Neuronal stem cell (in vitro differentiated cells): ENCODE results near the gene INKA2.

Source experiments
- DNase-seq: peaks from one replicate; pipeline ENCODE4 v3.0.0-alpha.2; 2013; ENCODE audit warnings: low spot score
- H2AFZ ChIP-seq: one replicate; pipeline ENCODE4 v1.6.1; 2013; ENCODE audit warnings: mild to moderate bottlenecking, low read length, inconsistent platforms
- H2AK5ac ChIP-seq: 2 replicates; pipeline ENCODE4 v1.6.1; 2013; ENCODE audit warnings: low read depth, mild to moderate bottlenecking, inconsistent platforms, low read length, moderate library complexity, mixed read lengths
- H2BK120ac ChIP-seq: 2 replicates; pipeline ENCODE4 v1.6.1; 2013; ENCODE audit warnings: low read depth, mild to moderate bottlenecking, inconsistent platforms, low read length, moderate library complexity, mixed read lengths
- H2BK12ac ChIP-seq: one replicate; pipeline ENCODE4 v1.6.1; 2013; ENCODE audit warnings: low read length, inconsistent platforms
- H2BK15ac ChIP-seq: 2 replicates; pipeline ENCODE4 v1.6.1; 2013; ENCODE audit warnings: mild to moderate bottlenecking, low read length, inconsistent platforms, mixed read lengths
- H2BK5ac ChIP-seq: one replicate; pipeline ENCODE4 v1.6.1; 2013; ENCODE audit warnings: inconsistent platforms, mild to moderate bottlenecking, low read length, moderate library complexity
- H3K14ac ChIP-seq: one replicate; pipeline ENCODE4 v1.6.1; 2013; ENCODE audit warnings: low read length, inconsistent platforms
- H3K18ac ChIP-seq: 2 replicates; pipeline ENCODE4 v1.6.1; 2013; ENCODE audit warnings: low read length, inconsistent platforms
- H3K23ac ChIP-seq: 2 replicates; pipeline ENCODE4 v1.6.1; 2013; ENCODE audit warnings: low read depth, mild to moderate bottlenecking, mixed read lengths, low read length, inconsistent platforms; ENCODE audit not compliant: poor library complexity
- H3K27ac ChIP-seq: replicated peaks from 3 replicates; pipeline ENCODE4 v1.5.1; 2013; ENCODE audit warnings: low read length, inconsistent platforms
- H3K27me3 ChIP-seq, 3 experiments: 2 replicates each; pipeline ENCODE4 v1.6.1; 2013; ENCODE audit warnings: low read length in 3 of 3, mild to moderate bottlenecking in 2 of 3, inconsistent platforms in 1 of 3, low read depth in 1 of 3, mixed read lengths in 1 of 3, moderate library complexity in 1 of 3; ENCODE audit not compliant: control insufficient read depth in 3 of 3, insufficient read depth in 3 of 3
- H3K36me3 ChIP-seq, 2 donors: replicated peaks in 1 of 2; 2 replicates each; pipeline ENCODE4 v1.6.1; 2013; ENCODE audit warnings: low read length in 2 of 2; ENCODE audit not compliant: control insufficient read depth in 2 of 2, insufficient read depth in 2 of 2
- H3K4ac ChIP-seq: 2 replicates; pipeline ENCODE4 v1.6.1; 2013; ENCODE audit warnings: inconsistent platforms, mild to moderate bottlenecking, low read length, moderate library complexity
- H3K4me1 ChIP-seq, 2 donors: 1 replicate in 1 of 2; 2 replicates in 1 of 2; pipeline ENCODE4 v1.6.1; 2013; ENCODE audit warnings: low read length in 2 of 2, low read depth in 1 of 2; ENCODE audit not compliant: control insufficient read depth in 2 of 2, insufficient read depth in 1 of 2
- H3K4me2 ChIP-seq: one replicate; pipeline ENCODE4 v1.6.1; 2013; ENCODE audit warnings: mild to moderate bottlenecking, low read length, inconsistent platforms; ENCODE audit not compliant: insufficient read depth, poor library complexity, severe bottlenecking
- H3K4me3 ChIP-seq, 2 donors: 2 replicates each; pipeline ENCODE4 v1.5.1; 2013; ENCODE audit warnings: low read length in 2 of 2, mild to moderate bottlenecking in 2 of 2, inconsistent platforms in 1 of 2, moderate library complexity in 1 of 2
- H3K79me1 ChIP-seq: one replicate; pipeline ENCODE4 v1.6.1; 2013; ENCODE audit warnings: low read depth, mild to moderate bottlenecking, inconsistent platforms, low read length, moderate library complexity
- H3K9ac ChIP-seq: one replicate; pipeline ENCODE4 v1.6.1; 2013; ENCODE audit warnings: mild to moderate bottlenecking, low read depth, low read length, inconsistent platforms; ENCODE audit not compliant: poor library complexity
- H3K9me3 ChIP-seq, 2 donors: replicated peaks in 1 of 2; 2 replicates each; pipeline versions ENCODE3 to v1.6.1; 2013; ENCODE audit warnings: low read length in 2 of 2, mild to moderate bottlenecking in 2 of 2, inconsistent platforms in 1 of 2, low read depth in 1 of 2, mixed read lengths in 1 of 2, moderate library complexity in 1 of 2; ENCODE audit not compliant: control insufficient read depth in 2 of 2, insufficient read depth in 1 of 2
- H4K8ac ChIP-seq: one replicate; pipeline ENCODE4 v1.6.1; 2013; ENCODE audit warnings: low read depth, mild to moderate bottlenecking, inconsistent platforms, low read length, moderate library complexity
- H4K91ac ChIP-seq: one replicate; pipeline ENCODE4 v1.6.1; 2013; ENCODE audit warnings: low read length, low read depth, mild to moderate bottlenecking, inconsistent platforms; ENCODE audit not compliant: poor library complexity
- WGBS, 2 donors: extraction: QIAGEN DNeasy Blood & Tissue Kit; methylation state at CpG; one replicate each; pipeline ENCODE4 v1.1.7; 2013; ENCODE audit warnings: missing lambda C conversion rate in 2 of 2, mixed read lengths in 1 of 2; ENCODE audit not compliant: insufficient read length in 2 of 2, insufficient replicate concordance in 1 of 2; ENCODE audit errors: extremely low coverage in 2 of 2; 5-methylcytosine and 5-hydroxymethylcytosine counted together

The INKA2 gene

GRCh38 chr1:111702504-111703050 lies 36.6 kb downstream of the INKA2 start:
- Histone ChIP-seq H3K9me3 (no peaks in the 10 kb centered on the region), H2BK12ac (no peak overlapping the region), H3K9ac (no peak overlapping the region), H3K4ac (no peak overlapping the region), H2BK120ac (no peak overlapping the region), H3K4me2 (no peak overlapping the region), H2AFZ (no peak overlapping the region), H4K91ac (no peak overlapping the region), H3K27me3 (no peaks in the 10 kb centered on the region), H4K8ac (no peak overlapping the region), H2BK15ac (no peak overlapping the region), H3K36me3 (peaks cover 9 to 98% of the 10 kb centered on the region in 2 donors), H3K23ac (no peak overlapping the region), H3K79me1 (no peaks in the 10 kb centered on the region), H3K4me3 (no peak overlapping the region), H3K14ac (no peak overlapping the region), H2BK5ac (no peak overlapping the region), H3K4me1 (no peaks in the 10 kb centered on the region), H3K27ac (no peak overlapping the region), H2AK5ac (no peak overlapping the region), H3K18ac (no peak overlapping the region)
- no CpG with 5 or more reads among the region's 5 CpGs for WGBS, 2 donors
- DNase-seq, result no peak

GRCh38 chr1:111699268-111699667 lies 39.9 kb downstream of the INKA2 start:
- Histone ChIP-seq H3K18ac (no peak overlapping the region), H3K4me3 (no peak overlapping the region), H2BK120ac (no peak overlapping the region), H3K27ac (no peak overlapping the region), H3K14ac (no peak overlapping the region), H2BK5ac (no peak overlapping the region), H2AFZ (no peak overlapping the region), H3K4me2 (no peak overlapping the region), H3K36me3 (peaks cover 8 to 94% of the 10 kb centered on the region in 2 donors), H2AK5ac (no peak overlapping the region), H3K79me1 (no peaks in the 10 kb centered on the region), H3K23ac (no peak overlapping the region), H3K27me3 (no peaks in the 10 kb centered on the region), H4K8ac (no peak overlapping the region), H2BK15ac (no peak overlapping the region), H3K9ac (no peak overlapping the region), H3K4ac (no peak overlapping the region), H3K9me3 (no peaks in the 10 kb centered on the region), H3K4me1 (no peaks in the 10 kb centered on the region), H4K91ac (no peak overlapping the region), H2BK12ac (no peak overlapping the region)
- no peak for DNase-seq

GRCh38 chr1:111696330-111696729 lies 42.9 kb downstream of the INKA2 start:
- Histone ChIP-seq H3K4me2 (no peak overlapping the region), H2AK5ac (no peak overlapping the region), H4K8ac (no peak overlapping the region), H3K9me3 (no peaks in the 10 kb centered on the region), H2BK15ac (no peak overlapping the region), H2BK120ac (no peak overlapping the region), H4K91ac (no peak overlapping the region), H3K9ac (no peak overlapping the region), H3K4me3 (no peak overlapping the region), H3K27ac (no peak overlapping the region), H3K18ac (no peak overlapping the region), H2BK12ac (no peak overlapping the region), H2AFZ (no peak overlapping the region), H3K23ac (no peak overlapping the region), H3K14ac (no peak overlapping the region), H3K36me3 (peaks cover 5 to 93% of the 10 kb centered on the region in 2 donors), H3K79me1 (no peaks in the 10 kb centered on the region), H3K4me1 (no peaks in the 10 kb centered on the region), H3K27me3 (no peaks in the 10 kb centered on the region), H3K4ac (no peak overlapping the region), H2BK5ac (no peak overlapping the region)
- DNase-seq, result no peak

- no CpG with 5 or more reads among the region's 1 CpG for WGBS, 2 donors
- H2BK5ac ChIP-seq, result no peak overlapping the region
Measured at GRCh38 chr1:111695801-111696200, 43.4 kb downstream of the INKA2 start.

More at GRCh38 chr1:111695801-111696200, 43.4 kb downstream of the INKA2 start:
- H3K27me3 ChIP-seq, result no peaks in the 10 kb centered on the region
- no peak overlapping the region for H2BK15ac ChIP-seq
- no peak overlapping the region for H2AK5ac ChIP-seq
- no peak overlapping the region for H3K23ac ChIP-seq
- no peak overlapping the region for H4K91ac ChIP-seq
- peaks cover 5 to 92% of the 10 kb centered on the region in 2 donors for H3K36me3 ChIP-seq
- H3K14ac ChIP-seq, result no peak overlapping the region
- H2BK120ac ChIP-seq, result no peak overlapping the region
- DNase-seq, result no peak
- no peak overlapping the region for H2AFZ ChIP-seq
- no peak overlapping the region for H3K4me3 ChIP-seq
- no peaks in the 10 kb centered on the region for H3K79me1 ChIP-seq
- no peaks in the 10 kb centered on the region for H3K4me1 ChIP-seq
- no peak overlapping the region for H3K18ac ChIP-seq
- no peak overlapping the region for H2BK12ac ChIP-seq
- no peak overlapping the region for H4K8ac ChIP-seq
- no peak overlapping the region for H3K4ac ChIP-seq
- no peak overlapping the region for H3K27ac ChIP-seq
- H3K4me2 ChIP-seq, result no peak overlapping the region
- H3K9me3 ChIP-seq, result no peaks in the 10 kb centered on the region
- no peak overlapping the region for H3K9ac ChIP-seq
